HCT116 (cell line): ENCODE measurements around the gene GRM3. TPM values are rescaled to one million over a fixed set of nuclear protein-coding genes. Genes with fewer than 3 reads are reported as not detected.

Experiments used
- ATAC-seq: fragments of 200-7000 bp; cut with Tn5 transposase; 2 replicates; pipeline ENCODE4 v1.9.1; 2020; ENCODE audit warnings: mild to moderate bottlenecking, moderate library complexity
- BruUV-seq: library from RNA; stranded (reverse); fragments of 400-500 nt; replicated peaks from 2 replicates; lab custom pipeline; 2021; lab: Mats Ljungman, UMichigan
- CTCF ChIA-PET: fragments of 300-600 bp; sonication (Branson Sonifier 250); formaldehyde crosslinking; loops from one replicate; lab custom pipeline; 2021; ENCODE audit warnings: antibody characterized with exemption; lab: Charles Lee
- POLR2A ChIA-PET: fragments of 300-600, 350-600 bp; sonication (Branson Sonifier 250); formaldehyde crosslinking; loops from one replicate; lab custom pipeline; 2021; ENCODE audit warnings: antibody characterized with exemption; lab: Charles Lee
- RAD21 ChIA-PET, 2 experiments: fragments of 300-600 bp; sonication (Branson Sonifier 250); formaldehyde crosslinking; loops; one replicate each; lab custom pipeline; 2023; ENCODE audit warnings: low total read pairs in 2 of 2; ENCODE audit not compliant: uncharacterized antibody in 2 of 2, unreplicated experiment in 2 of 2, low non-redundant PET in 1 of 2; lab: Charles Lee
- DNase-seq: peaks from one replicate; pipeline ENCODE4 v3.0.0-alpha.2; 2010; ENCODE audit warnings: low read depth, low spot score
- H2AFZ ChIP-seq: fragments of 200-600 bp; shearing (Covaris generic), sonication (generic); 2 replicates; pipeline ENCODE4 v1.6.1; 2017; ENCODE audit warnings: low read depth, mixed run types, mixed read lengths, antibody characterized with exemption, low read length; ENCODE audit not compliant: poor library complexity, severe bottlenecking
- H3K27ac ChIP-seq: 2 replicates; pipeline ENCODE4 v1.5.1; 2012; ENCODE audit warnings: low read depth, low read length
- H3K27me3 ChIP-seq: fragments of 200-600 bp; sonication (generic); 2 replicates; pipeline ENCODE4 v1.6.1; 2016; ENCODE audit warnings: mixed run types, low read length, mixed read lengths; ENCODE audit not compliant: insufficient read depth
- H3K36me3 ChIP-seq, 2 experiments: fragments of 200-500 bp in 1 of 2; fragments of 200-600 bp in 1 of 2; sonication (Bioruptor generic) in 1 of 2; sonication (generic) in 1 of 2; 2 replicates each; pipeline versions ENCODE4 v1.5.1 to v1.6.1; 2014 to 2016; ENCODE audit warnings: low read length in 2 of 2, inconsistent platforms in 1 of 2, mixed read lengths in 1 of 2, mixed run types in 1 of 2; ENCODE audit not compliant: insufficient read depth in 2 of 2, control insufficient read depth in 1 of 2
- H3K4me1 ChIP-seq, 2 experiments: fragments of 200-600 bp in 1 of 2; sonication (generic) in 1 of 2; 2 replicates each; pipeline versions ENCODE4 v1.5.1 to v1.6.1; 2012 to 2017; ENCODE audit warnings: low read length in 2 of 2, inconsistent platforms in 1 of 2, mild to moderate bottlenecking in 1 of 2, mixed read lengths in 1 of 2, mixed run types in 1 of 2, moderate library complexity in 1 of 2; ENCODE audit not compliant: insufficient read depth in 2 of 2, control insufficient read depth in 1 of 2
- H3K4me2 ChIP-seq: fragments of 200-600 bp; sonication (generic); 2 replicates; pipeline ENCODE4 v1.6.1; 2017; ENCODE audit warnings: mixed run types, low read length, mixed read lengths
- H3K4me3 ChIP-seq, 2 experiments: fragments of 200-600 bp in 1 of 2; sonication (generic) in 1 of 2; replicated peaks in 1 of 2; 2 replicates each; pipeline ENCODE4 v1.5.1; 2011 to 2016; ENCODE audit warnings: low read length in 2 of 2, control low read depth in 1 of 2, low read depth in 1 of 2, mild to moderate bottlenecking in 1 of 2, mixed read lengths in 1 of 2, mixed run types in 1 of 2
- H3K79me2 ChIP-seq: fragments of 200-600 bp; sonication (generic); 2 replicates; pipeline ENCODE4 v1.6.1; 2017; ENCODE audit warnings: mild to moderate bottlenecking, mixed run types, low read length, moderate library complexity, mixed read lengths; ENCODE audit not compliant: insufficient read depth
- H3K9ac ChIP-seq: fragments of 200-600 bp; sonication (generic); 2 replicates; pipeline ENCODE4 v1.6.1; 2016; ENCODE audit warnings: low read length, mixed read lengths
- H3K9me2 ChIP-seq: fragments of 200-600 bp; sonication (generic), shearing (Covaris generic); 2 replicates; pipeline ENCODE4 v1.6.1; 2017; ENCODE audit warnings: mixed run types, mild to moderate bottlenecking, moderate library complexity; ENCODE audit not compliant: insufficient read depth
- H3K9me3 ChIP-seq, 2 experiments: fragments of 200-500 bp in 1 of 2; fragments of 200-600 bp in 1 of 2; sonication (Bioruptor generic) in 1 of 2; sonication (generic) in 1 of 2; 2 replicates each; pipeline ENCODE4 v1.6.1; 2014 to 2017; ENCODE audit warnings: low read length in 2 of 2, mixed read lengths in 2 of 2, inconsistent platforms in 1 of 2, low read depth in 1 of 2, mild to moderate bottlenecking in 1 of 2, mixed run types in 1 of 2, moderate library complexity in 1 of 2; ENCODE audit not compliant: control insufficient read depth in 1 of 2, insufficient read depth in 1 of 2
- H4K20me1 ChIP-seq: fragments of 200-600 bp; sonication (generic), shearing (Covaris generic); 2 replicates; pipeline ENCODE4 v1.6.1; 2017; ENCODE audit warnings: mixed run types, mild to moderate bottlenecking, moderate library complexity; ENCODE audit not compliant: insufficient read depth
- MAX ChIP-seq: IDR thresholded peaks from 2 replicates; pipeline ENCODE4 v1.6.1; 2012
- REST ChIP-seq: IDR thresholded peaks from 2 replicates; pipeline ENCODE4 v1.6.1; 2012; ENCODE audit warnings: low read depth
- TCF7L2 ChIP-seq: IDR thresholded peaks from 2 replicates; pipeline ENCODE4 v1.7.0; 2011; ENCODE audit warnings: borderline replicate concordance, inconsistent platforms; ENCODE audit not compliant: insufficient read depth, insufficient read length; ENCODE audit errors: extremely low read depth
- ZNF274 ChIP-seq: fragments of 200-500 bp; sonication (Bioruptor generic); IDR thresholded peaks from 2 replicates; pipeline ENCODE4 v1.6.1; 2014; ENCODE audit warnings: mild to moderate bottlenecking, low read depth, low read length, inconsistent platforms
- intact Hi-C: fragments of 100-400 bp; cut with micrococcal nuclease; formaldehyde crosslinking; loops from 2 replicates; pipeline ENCODE4 v1.10.0; 2022
- total RNA-seq: library from RNA; stranded (reverse); gene quantifications from one replicate; pipeline ENCODE4 v1.2.1, GENCODE V29; 2021; ENCODE audit not compliant: unreplicated experiment
- TF ChIP-seq, protein P1 (sequence below): IDR thresholded peaks from 2 replicates; pipeline ENCODE4 v1.6.1; 2011; ENCODE audit warnings: mild to moderate bottlenecking, low read length, moderate library complexity; ENCODE audit not compliant: insufficient replicate concordance; ENCODE audit errors: extremely low read depth

GRM3 gene
- total RNA-seq, 1 experiment from 2014 or later = not detected

DNA sequence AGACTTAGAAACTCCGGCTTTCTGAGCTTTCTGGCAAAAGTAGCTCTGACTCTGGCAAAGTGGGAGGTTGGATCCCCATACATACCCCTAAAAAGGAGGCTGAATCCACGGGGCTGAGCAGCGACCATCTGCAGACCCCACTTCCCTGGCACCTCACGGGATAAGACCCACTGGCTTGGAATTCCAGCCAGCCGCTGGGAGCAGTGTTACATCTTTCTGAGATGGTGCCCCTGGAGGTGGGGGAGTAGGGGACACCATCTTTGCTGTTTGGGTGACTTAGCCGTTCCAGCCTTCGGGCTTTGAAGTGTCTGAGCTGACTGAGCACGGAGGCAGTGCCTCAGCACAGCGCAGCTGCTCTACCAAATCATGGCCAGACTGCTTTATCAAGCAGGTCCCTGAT, 45.0 kb upstream of the GRM3 start:
- ATAC-seq (0 out of 2 replicates have a peak, but pooled peaks have one; percentile 17), DNase-seq (no peak)
- intact Hi-C loops = no loop called here
- no peaks in the 10 kb centered on the region for H3K9me3 ChIP-seq
- no peak overlapping the region for H3K9ac ChIP-seq
- H3K36me3 ChIP-seq = no peaks in the 10 kb centered on the region
- H3K4me1 ChIP-seq = no peaks in the 10 kb centered on the region
- POLR2A ChIA-PET = no interaction called here
- no peak overlapping the region for H2AFZ ChIP-seq
- no peaks in the 10 kb centered on the region for H3K79me2 ChIP-seq
- BruUV-seq = no TSS peak
- H3K4me3 ChIP-seq = no peak overlapping the region
- H3K27me3 ChIP-seq = no peaks in the 10 kb centered on the region
- CTCF ChIA-PET = no interaction called here
- no peak for TF ChIP-seq TCF7L2
- TF ChIP-seq MAX = no peak
- no peak for TF ChIP-seq REST
- no peak for TF ChIP-seq ZNF274
- TF ChIP-seq, protein P1, sequence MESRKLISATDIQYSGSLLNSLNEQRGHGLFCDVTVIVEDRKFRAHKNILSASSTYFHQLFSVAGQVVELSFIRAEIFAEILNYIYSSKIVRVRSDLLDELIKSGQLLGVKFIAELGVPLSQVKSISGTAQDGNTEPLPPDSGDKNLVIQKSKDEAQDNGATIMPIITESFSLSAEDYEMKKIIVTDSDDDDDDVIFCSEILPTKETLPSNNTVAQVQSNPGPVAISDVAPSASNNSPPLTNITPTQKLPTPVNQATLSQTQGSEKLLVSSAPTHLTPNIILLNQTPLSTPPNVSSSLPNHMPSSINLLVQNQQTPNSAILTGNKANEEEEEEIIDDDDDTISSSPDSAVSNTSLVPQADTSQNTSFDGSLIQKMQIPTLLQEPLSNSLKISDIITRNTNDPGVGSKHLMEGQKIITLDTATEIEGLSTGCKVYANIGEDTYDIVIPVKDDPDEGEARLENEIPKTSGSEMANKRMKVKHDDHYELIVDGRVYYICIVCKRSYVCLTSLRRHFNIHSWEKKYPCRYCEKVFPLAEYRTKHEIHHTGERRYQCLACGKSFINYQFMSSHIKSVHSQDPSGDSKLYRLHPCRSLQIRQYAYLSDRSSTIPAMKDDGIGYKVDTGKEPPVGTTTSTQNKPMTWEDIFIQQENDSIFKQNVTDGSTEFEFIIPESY = no peak
- H3K4me2 ChIP-seq = no peak overlapping the region
- RAD21 ChIA-PET = no interaction called here
- H4K20me1 ChIP-seq = no peaks in the 10 kb centered on the region
- H3K9me2 ChIP-seq = no peaks in the 10 kb centered on the region
- H3K27ac ChIP-seq = no peak overlapping the region
